GM19023 (cell line): Measurements from ENCODE around the gene IL15.
"Not testable (repeated sequence)": the region's sequence is repeated elsewhere in the genome, so short reads cannot be mapped to it uniquely, and the experiment has no call there.

Experiments
- ATAC-seq: cut with Tn5 transposase; IDR thresholded peaks from one replicate; pipeline ENCODE4 v1.9.1; 2021; ENCODE audit warnings: mild to moderate bottlenecking, moderate library complexity; ENCODE audit not compliant: unreplicated experiment

The IL15 gene

GRCh38 chr4:141692081-141692480, 55.7 kb downstream of the IL15 start:
- no peak for ATAC-seq

GRCh38 chr4:141697116-141697515, 60.7 kb downstream of the IL15 start:
- no peak for ATAC-seq

GRCh38 chr4:141702472-141703182, 66.2 kb downstream of the IL15 start:
- no peak for ATAC-seq

- ATAC-seq, result no peak
Observed at GRCh38 chr4:141703497-141703896, 67.1 kb downstream of the IL15 start.

- ATAC-seq, result peak; percentile 55
Observed at GRCh38 chr4:141705048-141705746, 68.8 kb downstream of the IL15 start.

GRCh38 chr4:141705747-141706377, 69.5 kb downstream of the IL15 start:
- ATAC-seq, result no peak

- ATAC-seq, result no peak
Observed at GRCh38 chr4:141706445-141706844, 70.1 kb downstream of the IL15 start.

- no peak for ATAC-seq
Observed at GRCh38 chr4:141711211-141711610, 74.8 kb downstream of the IL15 start.

- no peak for ATAC-seq
Observed at GRCh38 chr4:141713185-141713584, 76.8 kb downstream of the IL15 start.

- no peak for ATAC-seq
Observed at GRCh38 chr4:141713771-141714445, 77.5 kb downstream of the IL15 start.

GRCh38 chr4:141719585-141719984, 83.2 kb downstream of the IL15 start:
- no peak for ATAC-seq

- ATAC-seq, result no peak
Observed at GRCh38 chr4:141721174-141721573, 84.8 kb downstream of the IL15 start.

- no peak for ATAC-seq
Observed at GRCh38 chr4:141724646-141725045, 88.3 kb downstream of the IL15 start.

GRCh38 chr4:141727420-141727819, 91.0 kb downstream of the IL15 start:
- ATAC-seq, result no peak

GRCh38 chr4:141730805-141731204, 94.4 kb downstream of the IL15 start:
- ATAC-seq, result peak; percentile 63

- no peak for ATAC-seq
Observed at GRCh38 chr4:141731481-141731880, 95.1 kb downstream of the IL15 start.

- ATAC-seq, result no peak
Observed at GRCh38 chr4:141739636-141740035, 103.3 kb downstream of the IL15 start.

- ATAC-seq, result no peak
Observed at GRCh38 chr4:141746026-141746425, 109.6 kb downstream of the IL15 start.

GRCh38 chr4:141751806-141752205, 115.4 kb downstream of the IL15 start:
- ATAC-seq, result not testable (repeated sequence)

GRCh38 chr4:141757287-141757686, 120.9 kb downstream of the IL15 start:
- ATAC-seq, result no peak

- ATAC-seq, result no peak
Observed at GRCh38 chr4:141759796-141760425, 123.5 kb downstream of the IL15 start.
